CD4-positive, alpha-beta T cell treated with Interleukin-6 for 4 hours (primary cell): ENCODE measurements around the gene MYEF2.

Source experiments
- DNase-seq: peaks from one replicate; pipeline ENCODE4 v3.0.0-alpha.2; 2020; ENCODE audit warnings: mixed read lengths

The MYEF2 gene, protein sequence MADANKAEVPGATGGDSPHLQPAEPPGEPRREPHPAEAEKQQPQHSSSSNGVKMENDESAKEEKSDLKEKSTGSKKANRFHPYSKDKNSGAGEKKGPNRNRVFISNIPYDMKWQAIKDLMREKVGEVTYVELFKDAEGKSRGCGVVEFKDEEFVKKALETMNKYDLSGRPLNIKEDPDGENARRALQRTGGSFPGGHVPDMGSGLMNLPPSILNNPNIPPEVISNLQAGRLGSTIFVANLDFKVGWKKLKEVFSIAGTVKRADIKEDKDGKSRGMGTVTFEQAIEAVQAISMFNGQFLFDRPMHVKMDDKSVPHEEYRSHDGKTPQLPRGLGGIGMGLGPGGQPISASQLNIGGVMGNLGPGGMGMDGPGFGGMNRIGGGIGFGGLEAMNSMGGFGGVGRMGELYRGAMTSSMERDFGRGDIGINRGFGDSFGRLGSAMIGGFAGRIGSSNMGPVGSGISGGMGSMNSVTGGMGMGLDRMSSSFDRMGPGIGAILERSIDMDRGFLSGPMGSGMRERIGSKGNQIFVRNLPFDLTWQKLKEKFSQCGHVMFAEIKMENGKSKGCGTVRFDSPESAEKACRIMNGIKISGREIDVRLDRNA

DNA sequence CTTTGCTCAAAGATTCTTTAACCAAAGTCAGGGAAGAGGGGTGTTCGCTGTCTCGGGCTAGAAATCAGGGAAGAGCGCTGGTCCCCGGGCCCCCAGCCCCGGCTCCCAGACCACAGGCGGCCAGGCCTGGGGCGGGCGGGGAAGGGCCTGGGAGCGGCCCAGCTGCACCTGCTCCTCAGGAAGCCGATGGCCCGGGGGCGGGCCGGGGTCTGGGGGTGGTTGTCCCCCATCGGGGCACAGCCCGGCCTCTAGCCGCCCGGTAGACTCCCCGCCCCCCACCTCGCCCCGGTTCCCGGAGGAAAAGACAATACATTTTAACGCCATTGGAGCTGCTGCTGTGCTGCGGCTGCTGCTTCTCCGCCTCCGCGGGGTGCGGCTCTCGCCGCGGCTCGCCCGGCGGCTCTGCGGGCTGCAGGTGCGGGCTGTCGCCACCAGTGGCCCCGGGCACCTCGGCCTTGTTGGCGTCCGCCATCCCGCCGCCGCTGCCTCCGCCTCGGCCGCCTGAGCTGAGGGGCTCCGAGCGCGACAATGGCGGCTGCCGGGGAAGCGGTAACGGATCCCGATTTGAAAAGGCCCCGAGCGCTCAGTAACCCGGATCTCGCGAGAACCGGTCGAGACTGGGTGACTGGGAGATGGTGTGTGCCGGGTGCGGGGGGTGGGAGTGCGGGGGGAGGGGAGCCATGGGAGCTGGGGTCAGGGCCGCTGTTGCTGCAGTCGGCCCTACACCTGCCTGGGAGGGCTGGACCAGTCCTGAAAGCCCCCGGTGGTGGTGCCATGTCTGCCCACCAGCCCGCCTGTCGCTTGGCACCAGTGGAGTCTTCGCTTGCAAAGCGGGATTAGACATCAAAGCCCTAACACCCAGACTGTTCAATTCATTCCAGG is at the start of gene MYEF2:
Gene MYEF2 (minus strand): TSS at position 530 of the 882 bp plus-strand sequence. CDS start 58 bp downstream, at position 472.
- peak; percentile 60 for DNase-seq

DNA sequence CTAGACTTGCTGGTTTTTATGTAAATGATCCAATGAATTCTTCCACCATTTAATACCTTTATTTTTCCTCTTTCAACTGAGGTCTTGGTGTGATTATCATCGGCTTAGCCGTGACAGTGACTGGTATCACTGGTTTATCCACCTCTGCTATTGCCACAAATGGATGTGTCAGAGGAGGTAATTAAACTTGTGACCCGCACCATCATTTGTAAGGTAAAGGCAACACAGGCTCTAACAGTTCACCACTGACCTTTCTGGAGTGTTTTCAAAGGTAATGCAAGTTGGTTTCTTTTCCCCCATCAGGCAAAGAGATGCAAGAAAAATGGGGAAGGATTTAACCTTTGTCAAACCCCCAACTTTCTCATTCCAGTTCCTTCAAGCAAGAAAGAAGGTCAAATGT is 47.7 kb upstream of the MYEF2 start:
- DNase-seq, result no peak

DNA sequence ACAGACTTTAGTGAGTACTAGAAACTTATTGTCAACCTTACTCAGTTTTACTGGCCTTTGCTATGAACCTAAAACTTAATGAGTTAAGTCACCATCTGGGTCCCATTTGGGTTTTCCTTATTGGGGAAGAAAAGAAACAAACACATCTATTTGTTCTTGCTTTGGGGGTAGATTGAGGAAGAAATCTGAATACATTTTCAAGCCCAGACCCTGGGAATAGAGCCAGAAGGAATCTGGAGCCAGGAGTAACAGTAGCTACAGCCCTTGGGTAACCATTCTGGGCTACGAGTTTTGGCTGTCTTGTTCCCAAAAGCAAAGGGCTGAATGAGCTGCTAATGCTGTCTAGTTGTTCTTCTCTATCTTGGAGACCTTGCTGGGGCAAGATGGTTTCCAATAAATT is 44.5 kb upstream of the MYEF2 start:
- DNase-seq, result no peak

DNA sequence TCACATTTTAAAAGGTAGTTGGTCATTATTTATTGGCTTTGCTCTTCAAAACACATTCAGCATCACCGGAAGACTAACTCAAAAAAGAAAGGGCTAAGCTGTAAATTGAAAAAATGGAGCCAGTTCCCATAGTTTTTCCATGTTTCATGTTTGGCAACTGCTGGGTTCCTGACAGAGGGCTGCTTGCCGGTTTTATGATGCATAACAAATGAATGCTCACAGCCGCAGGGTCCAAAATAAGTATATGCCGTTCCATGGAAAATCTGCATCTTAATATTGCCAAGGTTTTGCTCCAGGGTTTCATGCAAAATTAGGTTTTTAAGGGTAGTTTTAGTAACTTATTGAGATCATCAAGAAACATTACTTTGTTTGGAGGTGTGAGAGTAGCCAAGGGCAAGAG is 43.8 kb upstream of the MYEF2 start:
- DNase-seq, result no peak

DNA sequence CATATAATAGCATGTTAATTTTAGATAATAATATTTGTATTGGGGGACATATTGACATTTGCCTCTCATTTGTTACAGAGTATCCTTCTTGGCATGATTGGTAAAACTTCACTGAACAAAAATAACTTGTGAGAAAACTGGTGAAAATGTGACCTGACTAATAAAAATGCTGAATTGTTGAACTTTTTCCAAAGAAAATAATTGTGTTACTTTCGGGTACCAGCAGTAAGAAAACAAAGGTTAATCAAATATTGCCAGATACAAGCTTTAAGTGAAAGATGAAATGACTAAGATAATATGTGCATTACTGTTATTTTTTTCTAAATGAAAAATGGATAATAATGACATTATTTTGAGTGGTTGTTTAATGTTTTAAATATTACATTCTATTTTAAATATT is 43.2 kb upstream of the MYEF2 start:
- no peak for DNase-seq

DNA sequence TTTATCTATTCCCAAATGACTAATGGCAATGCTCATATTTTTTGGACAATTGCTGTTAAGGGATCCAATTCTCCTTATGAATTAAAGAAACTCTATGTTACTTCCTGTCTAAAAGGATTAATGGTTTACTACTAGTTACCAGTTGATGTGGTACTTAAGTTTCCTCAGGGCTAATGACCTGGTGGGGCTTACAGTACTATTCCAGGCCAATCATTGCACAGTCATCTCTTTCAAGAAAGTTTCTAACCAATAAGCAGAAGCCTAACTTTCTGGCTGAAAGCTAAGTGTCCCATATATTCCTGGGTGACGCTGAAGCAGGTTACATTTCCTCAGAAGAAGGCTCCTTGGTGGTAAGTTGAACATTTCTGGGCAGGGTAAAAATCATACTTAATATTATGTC is 27.9 kb upstream of the MYEF2 start, which contains the start of gene SLC12A1:
Gene SLC12A1 (plus strand): TSS at position 322 of the 400 bp plus-strand sequence. CDS start 1,418 bp downstream, outside the sequence.
- DNase-seq, result no peak

DNA sequence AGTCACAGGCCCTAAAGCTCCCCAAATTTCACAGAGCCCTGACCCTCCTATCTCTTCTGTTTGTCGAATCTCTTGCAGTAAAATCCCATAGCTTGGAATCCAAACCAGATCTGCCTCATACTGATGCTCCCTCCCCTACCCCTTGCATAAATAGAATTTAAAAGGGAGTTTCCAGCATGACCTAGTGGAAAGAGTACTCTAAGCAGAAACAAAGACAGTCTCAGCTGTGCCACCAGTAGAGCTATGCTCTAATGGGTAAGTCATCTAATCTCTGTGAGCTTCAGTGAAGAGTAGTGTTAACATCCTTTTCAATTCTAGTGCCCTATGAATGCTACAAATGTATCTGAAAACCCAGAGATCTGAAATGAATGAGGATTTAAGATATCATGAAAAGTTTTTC is 24.0 kb upstream of the MYEF2 start:
- DNase-seq, result no peak

DNA sequence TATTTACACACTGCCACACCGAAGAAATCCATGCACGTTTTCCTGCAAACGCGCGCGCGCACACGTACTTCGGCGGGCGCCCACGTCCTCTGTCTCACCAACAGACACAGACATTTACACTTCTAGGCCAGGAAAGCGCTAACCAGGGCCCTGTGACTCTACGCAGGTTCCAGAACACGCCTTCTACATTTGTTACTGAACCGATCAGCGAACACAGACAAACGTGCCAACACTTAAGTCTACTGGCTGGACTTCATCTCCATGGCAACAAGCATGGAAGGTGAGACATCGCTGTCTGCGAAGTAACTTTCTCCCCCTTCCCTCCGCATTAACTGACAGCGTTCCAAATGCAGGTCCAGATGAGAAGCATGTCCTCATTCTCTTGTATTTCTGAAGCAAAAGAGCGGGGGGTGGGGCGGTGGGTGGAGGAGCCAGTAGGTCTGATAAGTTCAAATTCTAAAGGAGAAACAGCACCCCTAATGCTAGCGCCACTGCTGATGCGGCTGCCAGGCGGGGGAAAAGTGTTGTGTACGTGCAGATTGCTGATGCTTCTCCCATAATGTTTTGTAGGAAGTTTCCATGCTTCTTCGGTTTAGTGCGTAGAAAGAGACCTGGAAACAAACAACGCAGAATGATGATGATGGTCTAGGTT is 13.6 kb upstream of the MYEF2 start, which contains the start of gene CTXN2:
Gene CTXN2 (plus strand): TSS at position 92 of the 652 bp plus-strand sequence. CDS start 9,636 bp downstream, outside the sequence.
- no peak for DNase-seq

DNA sequence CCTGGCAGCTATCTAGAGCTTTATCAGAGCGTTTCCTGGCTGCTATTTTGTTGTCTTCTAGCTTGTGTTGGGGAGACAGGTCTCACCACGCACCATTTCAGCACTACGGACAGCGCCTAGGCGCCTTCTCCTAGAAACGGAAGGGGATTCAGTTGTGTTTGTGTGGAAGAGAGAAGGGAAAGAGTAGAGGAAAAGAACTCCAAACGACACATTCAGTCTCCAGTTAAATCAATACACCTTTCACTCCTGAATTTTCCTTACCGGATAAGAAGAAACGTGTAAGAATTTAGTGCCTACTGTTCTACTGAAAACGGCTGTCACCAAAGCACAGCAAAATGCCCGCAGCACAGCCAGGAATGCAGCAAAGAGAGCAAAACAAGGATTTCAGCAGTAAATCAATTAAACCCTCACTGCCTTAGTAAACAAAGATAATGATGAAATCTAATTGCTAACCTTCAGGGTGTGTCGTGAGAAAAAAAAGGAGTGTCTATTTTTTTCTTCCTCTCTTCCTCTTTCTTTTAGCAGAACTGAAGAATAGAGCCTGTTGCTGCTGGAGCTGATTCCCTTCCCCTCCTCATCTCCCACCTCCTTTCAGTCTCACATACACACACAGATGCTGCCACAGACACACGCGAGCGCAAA is 13.0 kb upstream of the MYEF2 start:
- DNase-seq, result peak; percentile 6

DNA sequence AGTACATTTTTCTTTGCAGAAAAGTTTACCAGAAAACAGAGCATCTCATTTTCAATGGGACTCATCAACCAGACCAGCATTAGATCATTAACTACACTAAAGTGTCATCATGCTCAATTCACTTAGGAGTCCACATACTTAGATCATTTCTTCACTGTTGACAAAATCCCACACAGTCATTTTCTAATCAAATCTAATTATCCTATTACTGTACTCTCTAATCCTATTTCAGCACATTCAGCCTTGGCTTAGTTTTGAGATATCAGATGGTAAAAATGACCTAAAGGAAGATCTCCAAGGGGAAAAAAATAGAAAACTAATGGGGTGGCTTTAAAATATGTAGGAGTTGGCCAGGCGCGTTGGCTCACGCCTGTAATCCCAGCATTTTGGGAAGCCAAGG is 8.2 kb upstream of the MYEF2 start:
- DNase-seq, result no peak

DNA sequence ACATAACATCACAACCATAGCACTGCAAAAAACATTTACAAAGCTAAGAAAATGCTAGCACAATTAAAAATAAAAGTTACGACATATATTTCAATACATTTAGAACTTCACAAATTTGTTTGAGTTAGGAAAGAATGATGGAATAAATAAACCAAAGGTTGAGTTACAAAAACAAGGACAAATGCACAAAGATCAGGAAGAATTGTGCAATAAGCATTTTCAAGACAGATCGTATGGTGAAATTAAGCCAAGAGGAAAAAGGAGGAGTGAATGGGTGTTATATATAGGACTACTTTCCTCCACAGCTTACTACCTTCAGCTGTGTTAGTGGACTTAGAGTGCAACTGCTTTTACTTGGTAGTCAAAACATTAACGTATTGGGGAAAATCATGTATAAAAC is 7.4 kb upstream of the MYEF2 start:
- DNase-seq, result no peak

DNA sequence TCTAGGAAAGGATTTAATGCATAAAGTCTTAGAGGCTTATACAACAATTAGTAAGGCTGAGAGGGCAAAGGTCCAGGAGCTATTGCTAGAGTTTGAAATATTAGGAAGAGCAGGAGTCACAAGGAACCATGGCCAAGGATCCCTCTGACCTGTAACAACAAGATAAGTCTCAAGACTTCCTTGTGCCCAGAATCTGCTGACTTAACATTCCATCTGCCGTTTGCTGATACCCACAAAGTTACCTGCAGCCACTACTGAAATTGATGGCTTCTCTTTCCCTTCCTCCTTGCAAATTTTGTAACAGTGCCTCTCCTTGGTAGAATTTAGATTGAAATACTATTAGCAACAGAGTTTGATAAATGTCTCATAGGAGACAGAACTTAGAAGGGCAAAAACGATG is 4.7 kb upstream of the MYEF2 start:
- no peak for DNase-seq

DNA sequence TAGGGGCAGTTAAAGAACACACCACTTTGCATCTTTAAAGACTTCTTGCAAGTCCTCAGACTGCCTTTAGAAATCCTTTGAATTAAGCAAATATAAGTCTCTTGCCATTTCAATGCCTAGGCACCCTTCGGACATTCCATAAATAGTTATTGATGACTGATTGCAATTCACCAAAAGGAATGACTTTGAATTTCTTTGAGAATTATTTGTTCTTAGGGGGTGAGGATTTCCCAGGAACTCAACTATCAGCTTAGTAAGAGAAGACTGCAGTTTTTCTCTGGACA is 495 bp upstream of the MYEF2 start:
- DNase-seq, result no peak

DNA sequence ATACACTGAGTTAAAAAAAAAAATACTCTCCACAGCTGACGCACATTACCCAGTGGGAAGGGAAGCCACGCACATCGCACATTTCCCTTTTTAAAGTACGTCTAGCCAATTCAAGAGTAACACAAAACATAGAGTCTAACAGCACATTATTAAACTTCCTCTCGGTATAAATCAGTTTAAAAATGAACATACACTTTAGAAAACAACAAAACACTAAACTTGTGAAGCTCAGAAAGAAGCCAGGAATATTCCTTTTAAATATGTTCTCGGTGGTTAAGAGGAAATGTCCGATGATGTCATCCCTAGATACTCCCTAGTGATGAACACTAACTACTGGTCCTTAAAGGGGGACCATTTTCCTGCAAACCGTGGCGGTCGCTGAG is 721 bp downstream of the MYEF2 start:
- no peak for DNase-seq

DNA sequence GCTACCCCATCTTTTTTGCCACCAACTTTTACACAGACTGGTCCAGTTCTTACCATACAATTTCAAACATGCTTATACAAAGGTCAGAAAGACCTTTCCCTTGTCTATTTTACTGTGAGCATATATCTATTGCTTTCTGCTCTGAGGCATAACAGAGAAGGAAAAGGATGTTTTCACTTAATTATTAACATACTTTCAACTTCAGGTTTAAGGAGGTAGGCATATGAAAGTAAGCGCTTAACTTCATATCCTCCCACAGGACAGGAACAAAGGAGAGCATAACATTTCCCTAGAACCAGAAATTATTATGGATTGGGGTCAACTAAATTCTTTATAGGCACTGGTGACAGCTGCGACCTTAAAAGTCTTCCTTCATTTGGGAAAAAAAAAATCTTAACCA is 1.1 kb downstream of the MYEF2 start:
- DNase-seq, result no peak

DNA sequence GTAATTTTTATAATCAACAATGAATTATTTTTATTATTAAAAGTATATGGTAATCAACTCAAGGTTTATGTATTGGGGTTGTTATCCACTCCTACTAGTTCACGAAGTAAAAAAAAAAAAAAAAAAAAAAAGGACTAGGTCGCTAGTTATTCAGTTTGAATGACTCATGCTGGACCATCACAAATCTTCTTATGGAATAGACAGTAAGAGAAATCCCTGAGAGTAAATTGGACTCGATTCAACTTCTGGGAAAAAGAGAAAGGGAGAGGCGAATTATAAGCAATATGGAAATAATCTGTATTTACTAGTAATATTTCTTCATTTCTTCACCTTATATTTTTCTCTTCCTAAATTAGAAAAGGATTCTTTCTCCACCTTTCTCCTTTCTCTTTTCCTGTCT is 2.0 kb downstream of the MYEF2 start:
- no peak for DNase-seq

DNA sequence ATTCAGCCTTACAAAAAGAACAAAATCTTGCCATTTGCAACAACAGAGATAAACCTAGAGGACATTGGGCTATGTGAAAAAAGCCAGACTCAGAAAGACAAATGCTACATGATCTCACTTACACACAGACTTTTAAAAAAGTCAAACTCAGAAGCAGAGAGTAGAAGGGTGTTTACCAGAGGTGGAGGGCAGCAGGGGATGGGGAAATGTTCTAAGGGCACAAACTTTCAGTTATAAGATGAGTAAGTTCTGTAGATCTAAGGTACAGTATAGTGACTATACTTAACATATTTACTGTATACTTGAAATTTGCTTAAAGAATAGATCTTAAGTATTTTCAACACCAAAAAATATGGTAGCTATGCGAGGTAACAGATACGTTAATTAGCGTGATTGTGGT is 3.0 kb downstream of the MYEF2 start:
- no peak for DNase-seq

DNA sequence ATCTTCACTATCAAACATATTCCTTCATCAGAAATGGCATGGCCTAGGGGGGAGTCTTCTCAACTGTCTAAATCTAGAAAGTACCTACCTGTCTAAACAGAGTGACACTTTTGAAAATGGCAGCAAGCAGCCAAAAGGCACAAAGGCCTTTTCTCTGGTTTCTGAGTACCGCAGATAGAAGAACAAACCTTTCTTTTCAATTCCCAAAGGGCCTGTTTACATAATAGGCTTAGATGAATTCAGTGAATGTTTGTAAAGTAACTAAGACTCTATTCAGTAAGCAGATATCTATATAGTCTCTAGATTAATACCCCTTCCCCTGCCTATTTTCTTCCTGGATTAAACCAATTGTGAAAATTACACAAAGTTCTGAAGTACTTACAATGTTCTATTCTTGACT is 7.1 kb downstream of the MYEF2 start:
- no peak for DNase-seq

DNA sequence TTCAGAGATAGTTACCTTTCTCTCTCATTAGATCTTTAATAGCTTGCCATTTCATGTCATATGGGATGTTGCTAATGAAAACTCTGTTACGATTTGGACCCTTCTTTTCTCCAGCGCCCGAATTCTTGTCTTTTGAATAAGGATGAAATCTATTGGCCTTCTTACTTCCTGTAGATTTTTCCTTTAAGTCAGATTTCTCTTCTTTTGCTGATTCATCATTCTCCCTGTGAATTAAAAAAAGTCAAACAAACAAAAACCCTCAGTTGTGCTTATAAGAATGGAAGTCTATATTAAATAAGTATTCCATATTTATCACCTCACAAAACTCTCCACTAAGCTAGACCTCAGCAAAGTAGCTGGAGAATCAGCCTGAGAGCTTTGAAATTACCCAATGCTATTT is 9.5 kb downstream of the MYEF2 start:
- DNase-seq, result no peak

DNA sequence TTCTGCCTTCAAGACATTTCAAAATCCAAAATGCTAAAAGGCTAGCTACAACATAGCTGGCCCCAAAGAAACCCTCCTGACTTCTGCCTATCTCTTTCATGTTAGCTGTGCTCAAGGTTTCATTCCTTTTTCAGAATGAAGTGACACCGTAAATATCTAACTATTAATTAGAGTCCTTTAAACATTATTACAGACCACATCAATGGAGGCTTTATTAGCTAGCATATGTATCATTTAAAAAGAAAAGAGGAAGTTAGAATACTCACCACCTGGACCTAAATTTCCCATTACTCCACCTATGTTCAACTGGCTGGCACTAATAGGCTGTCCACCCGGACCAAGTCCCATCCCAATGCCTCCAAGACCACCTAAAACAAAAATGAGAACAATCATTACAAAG is 24.6 kb downstream of the MYEF2 start:
- DNase-seq, result no peak

DNA sequence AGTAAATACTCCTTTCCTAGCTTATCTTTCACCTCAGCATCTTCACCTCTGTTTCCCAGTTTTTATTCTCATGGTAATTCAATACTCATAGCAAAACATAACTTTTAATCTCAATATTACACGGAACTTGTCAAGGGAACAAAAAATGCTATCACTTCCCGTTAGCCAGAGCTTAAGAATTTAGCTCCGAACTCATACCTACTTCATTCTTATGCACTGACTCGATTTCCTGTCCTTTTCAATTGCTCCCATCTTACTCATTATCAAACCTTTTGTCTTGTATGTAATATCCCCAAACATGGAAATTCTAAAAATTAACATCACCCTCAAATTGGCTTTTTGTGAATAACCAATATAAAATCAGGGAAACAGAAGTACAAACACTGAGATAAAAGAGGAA is 28.2 kb downstream of the MYEF2 start:
- no peak for DNase-seq

DNA sequence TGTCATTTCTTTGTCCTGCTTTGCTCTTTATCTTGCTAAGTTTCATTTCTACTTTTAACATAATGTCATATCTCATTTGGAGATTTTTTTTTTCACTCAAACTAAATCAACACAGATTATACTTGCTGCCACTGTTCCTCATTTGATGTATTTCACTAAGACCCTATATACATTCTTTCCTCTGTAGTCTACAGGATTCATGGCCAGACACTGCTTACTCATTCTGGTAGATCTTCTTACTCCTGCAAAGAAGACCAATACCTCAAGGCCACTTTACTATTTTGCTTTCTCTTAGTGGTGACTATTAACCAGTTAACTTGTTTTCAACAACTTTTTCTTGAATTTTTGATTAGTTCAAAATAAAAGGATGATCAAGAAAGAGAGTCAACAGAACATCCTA is 30.7 kb downstream of the MYEF2 start:
- no peak for DNase-seq

DNA sequence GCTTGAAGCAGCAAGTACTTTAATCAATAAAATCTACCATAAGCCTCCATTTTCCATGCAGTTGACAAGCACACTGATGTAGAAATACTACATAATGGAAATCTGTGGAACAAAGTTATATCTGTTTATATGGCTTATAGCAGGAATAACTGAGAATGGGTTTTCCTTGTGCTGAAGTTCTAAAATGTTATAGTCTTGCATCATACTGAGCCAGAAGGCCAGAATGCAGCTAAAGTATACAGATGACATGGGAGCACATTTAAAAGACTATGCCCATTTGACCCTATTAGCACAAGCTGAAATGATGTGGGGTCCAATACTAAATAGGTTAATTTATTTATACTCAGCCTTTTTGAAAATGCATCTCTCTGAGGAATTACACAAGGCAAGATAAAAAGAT is 32.2 kb downstream of the MYEF2 start:
- no peak for DNase-seq
